NT2/D1 (cell line): Measurements from ENCODE around the gene ARFGEF3.
"Not testable (repeated sequence)": the region's sequence is repeated elsewhere in the genome, so short reads cannot be mapped to it uniquely, and the experiment has no call there.

ENCODE experiments used
- SUZ12 ChIP-seq: IDR thresholded peaks from 2 replicates; pipeline ENCODE4 v1.6.1; 2011; ENCODE audit not compliant: insufficient read length, insufficient read depth; ENCODE audit errors: extremely low read depth
- YY1 ChIP-seq: IDR thresholded peaks from 2 replicates; pipeline ENCODE4 v1.6.1; 2011; ENCODE audit not compliant: insufficient read length, insufficient read depth
- ZNF274 ChIP-seq: IDR thresholded peaks from 2 replicates; pipeline ENCODE4 v1.6.1; 2011; ENCODE audit warnings: mild to moderate bottlenecking, low read depth, low read length

DNA sequence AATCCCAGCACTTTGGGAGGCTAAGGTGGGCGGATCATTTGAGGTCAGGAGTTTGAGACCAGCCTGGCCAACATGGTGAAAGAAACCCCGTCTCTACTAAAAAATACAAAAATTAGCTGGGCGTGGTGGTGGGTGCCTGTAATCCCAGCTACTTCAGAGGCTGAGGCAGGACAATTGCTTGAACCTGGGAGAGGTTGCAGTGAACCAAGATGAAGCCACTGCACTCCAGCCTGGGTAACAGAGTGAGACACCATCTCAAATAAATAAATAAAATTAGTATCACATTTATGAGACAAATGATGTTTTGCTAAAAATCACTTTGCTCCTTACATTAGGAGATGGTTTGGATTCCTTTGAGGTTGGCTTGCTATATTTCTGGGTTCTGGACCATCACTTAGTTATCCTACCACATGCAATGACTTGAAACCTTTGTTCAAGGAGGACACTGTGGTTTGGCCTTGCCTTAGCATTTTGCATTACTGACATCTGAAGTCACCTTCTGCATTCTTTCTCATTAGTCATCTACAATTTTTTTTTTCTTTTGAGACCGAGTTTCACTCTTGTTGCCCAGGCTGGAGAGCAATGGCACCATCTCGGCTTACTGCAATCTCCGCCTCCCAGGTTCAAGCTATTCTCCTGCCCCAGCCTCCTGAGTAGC, 126.8 kb downstream of the ARFGEF3 start:
- TF ChIP-seq YY1, ZNF274, SUZ12: not testable (repeated sequence)
